GM21528 (cell line): ENCODE results near the gene ECSIT.
"Not testable (repeated sequence)": the region's sequence is repeated elsewhere in the genome, so short reads cannot be mapped to it uniquely, and the experiment has no call there.

Experiments
- ATAC-seq: cut with Tn5 transposase; IDR thresholded peaks from one replicate; pipeline ENCODE4 v1.9.1; 2021; ENCODE audit warnings: mild to moderate bottlenecking, moderate library complexity; ENCODE audit not compliant: unreplicated experiment, low FRiP score

ECSIT gene, protein sequence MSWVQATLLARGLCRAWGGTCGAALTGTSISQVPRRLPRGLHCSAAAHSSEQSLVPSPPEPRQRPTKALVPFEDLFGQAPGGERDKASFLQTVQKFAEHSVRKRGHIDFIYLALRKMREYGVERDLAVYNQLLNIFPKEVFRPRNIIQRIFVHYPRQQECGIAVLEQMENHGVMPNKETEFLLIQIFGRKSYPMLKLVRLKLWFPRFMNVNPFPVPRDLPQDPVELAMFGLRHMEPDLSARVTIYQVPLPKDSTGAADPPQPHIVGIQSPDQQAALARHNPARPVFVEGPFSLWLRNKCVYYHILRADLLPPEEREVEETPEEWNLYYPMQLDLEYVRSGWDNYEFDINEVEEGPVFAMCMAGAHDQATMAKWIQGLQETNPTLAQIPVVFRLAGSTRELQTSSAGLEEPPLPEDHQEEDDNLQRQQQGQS

DNA sequence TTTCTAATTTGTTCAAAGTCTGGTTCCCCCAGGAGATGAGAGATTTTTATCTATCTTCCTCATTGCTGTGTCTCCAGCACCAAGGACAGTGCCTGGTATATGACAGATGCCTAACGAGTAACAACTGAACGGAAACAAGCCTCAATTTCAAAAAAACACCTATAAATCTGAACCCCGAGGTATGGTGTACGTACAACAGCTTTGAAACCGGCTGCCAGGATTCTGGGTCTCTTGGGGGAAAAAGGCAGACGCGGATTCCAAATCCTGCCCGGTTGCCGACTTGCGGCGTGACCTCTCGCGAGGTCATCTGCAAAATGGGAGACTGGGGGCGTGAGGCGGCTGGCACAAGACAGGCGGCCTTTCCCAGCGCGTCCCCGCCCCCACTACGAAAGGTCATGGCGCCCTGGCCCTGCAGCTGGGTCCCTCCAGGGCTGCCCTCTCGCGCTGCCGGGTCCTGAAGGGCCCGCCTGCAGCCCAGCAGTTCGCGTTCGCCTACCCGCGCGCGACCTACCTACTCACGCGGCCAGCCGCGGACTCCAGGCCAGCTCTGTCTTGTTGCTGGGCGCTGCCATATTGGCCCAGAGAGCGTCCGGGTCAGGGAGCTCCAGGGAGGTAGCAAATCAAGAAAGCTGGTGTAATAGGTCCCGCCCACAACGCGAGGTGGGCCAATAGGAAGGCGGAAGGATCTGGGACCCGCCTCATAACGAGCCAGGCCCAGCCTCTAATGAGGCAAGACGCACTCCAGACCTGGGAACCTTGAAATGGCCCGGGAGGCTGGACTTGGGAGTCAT, at the start of gene ECSIT:
TSS of gene ECSIT (minus strand) at position 584 of the 791 bp plus-strand sequence. CDS start 9,964 bp downstream, outside the sequence.
- ATAC-seq: peak; percentile 92

GRCh38 chr19:11577451-11578257, 48.7 kb upstream of the ECSIT start, which contains the start of gene ACP5:
ACP5 (minus strand) TSS chr19:11577645; CDS start chr19:11577317, 328 bp downstream.
- no peak for ATAC-seq

GRCh38 chr19:11576227-11576626, 47.3 kb upstream of the ECSIT start:
- no peak for ATAC-seq

DNA sequence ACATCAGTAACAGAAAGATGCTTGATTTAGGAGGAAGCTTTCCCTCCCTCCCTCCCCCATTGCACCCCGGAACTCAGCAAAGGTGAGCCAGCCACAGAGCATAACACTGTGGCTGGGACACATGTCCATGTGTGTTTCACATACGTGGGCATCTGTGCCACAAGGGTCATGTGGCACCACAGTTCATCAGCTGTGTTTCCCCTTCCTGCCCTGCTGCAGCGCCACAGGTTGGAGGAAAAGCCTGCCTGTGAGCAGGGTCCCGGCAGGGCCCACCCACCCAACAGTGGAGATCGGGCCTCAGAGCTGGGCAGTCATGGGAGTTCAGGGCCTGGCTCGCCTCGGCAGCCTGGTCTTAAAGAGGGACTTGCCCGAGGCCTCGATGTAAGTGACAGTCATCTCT, 45.8 kb upstream of the ECSIT start:
- ATAC-seq: no peak

DNA sequence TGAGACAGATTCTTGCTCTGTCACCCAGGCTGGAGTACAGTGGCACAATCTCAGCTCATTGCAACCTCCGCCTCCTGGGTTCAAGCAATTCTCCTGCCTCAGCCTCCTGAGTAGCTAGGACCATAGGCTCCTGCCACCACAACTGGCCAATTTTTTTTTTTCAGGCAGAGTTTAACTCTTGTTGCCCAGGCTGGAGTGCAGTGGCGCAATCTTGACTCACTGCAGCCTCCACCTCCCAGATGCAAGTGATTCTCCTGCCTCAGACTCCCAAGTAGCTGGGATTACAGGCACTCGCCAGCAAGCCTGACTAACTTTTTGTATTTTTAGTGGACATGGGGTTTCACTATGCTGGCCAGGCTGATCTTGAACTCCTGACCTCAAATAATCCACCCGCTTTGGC, 44.8 kb upstream of the ECSIT start:
- ATAC-seq: not testable (repeated sequence)

GRCh38 chr19:11573354-11573753, 44.4 kb upstream of the ECSIT start:
- ATAC-seq: not testable (repeated sequence)

DNA sequence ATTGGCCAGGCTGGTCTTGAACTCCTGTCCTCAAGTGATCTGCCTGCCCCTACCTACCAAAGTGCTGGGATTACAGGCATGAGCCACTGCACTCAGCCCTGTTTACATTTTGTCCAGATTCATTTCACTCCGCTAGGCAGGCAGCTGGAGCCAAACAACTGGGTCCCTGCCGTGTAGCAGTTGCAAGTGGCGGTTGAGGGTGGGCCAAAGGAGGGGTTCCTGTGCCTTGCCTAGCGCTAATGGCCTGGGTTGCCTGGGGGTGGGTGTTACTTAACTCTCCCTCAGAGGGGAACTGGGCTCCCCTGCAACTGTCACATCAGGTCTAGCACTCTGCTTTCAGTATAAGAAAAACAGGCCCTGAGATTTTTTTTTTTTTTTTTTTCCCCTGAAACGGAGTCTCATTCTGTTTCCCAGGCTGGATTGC, 41.1 kb upstream of the ECSIT start:
- ATAC-seq: no peak

DNA sequence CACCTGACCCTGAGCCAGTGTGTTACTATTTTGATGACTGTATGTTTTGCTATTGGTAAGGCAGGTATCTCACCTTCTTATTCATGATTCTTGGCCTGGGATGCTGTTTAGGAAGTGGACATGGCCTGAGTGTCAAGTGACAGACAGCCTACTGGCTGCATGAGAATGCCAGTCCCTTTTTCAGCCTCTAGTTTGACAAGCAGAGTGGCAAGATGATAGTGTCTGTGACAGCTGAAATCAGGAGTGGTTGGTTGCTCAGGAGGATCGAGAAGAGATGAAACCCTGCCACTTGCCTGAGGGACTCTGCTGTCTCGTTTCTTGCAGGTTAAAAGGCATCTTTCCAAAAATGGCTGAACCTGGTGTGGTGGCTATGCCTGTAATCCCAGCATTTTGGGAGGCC, 37.2 kb upstream of the ECSIT start:
- ATAC-seq: no peak

GRCh38 chr19:11565649-11565980, 36.7 kb upstream of the ECSIT start:
- ATAC-seq: not testable (repeated sequence)

GRCh38 chr19:11564082-11564807, 35.3 kb upstream of the ECSIT start:
- ATAC-seq: not testable (repeated sequence)

DNA sequence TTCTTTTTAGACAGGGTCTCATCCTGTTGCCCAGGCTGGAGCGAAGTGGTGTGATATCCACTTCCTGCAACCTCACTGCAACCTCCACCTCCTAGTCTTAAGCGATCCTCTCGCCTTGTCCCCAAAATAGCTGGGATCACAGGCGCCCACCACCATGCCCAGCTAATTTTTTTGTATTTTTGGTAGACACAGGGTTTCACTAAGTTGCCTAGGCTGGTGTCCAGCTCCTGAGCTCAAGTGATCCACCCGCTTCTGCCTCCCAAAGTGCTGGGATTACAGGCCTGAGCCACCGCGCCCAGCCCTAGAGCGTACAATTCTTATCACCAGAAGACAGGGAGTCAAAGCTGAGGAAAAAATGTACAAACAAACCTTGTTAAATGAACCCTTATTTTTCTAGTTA, 34.6 kb upstream of the ECSIT start:
- ATAC-seq: no peak

- no peak for ATAC-seq
Measured at GRCh38 chr19:11560404-11561051, 31.6 kb upstream of the ECSIT start.

GRCh38 chr19:11558881-11559828, 30.2 kb upstream of the ECSIT start, which contains the start of gene ELOF1:
ELOF1 (minus strand) TSS chr19:11559230; CDS start chr19:11554347, 4,883 bp downstream.
- peak; percentile 71 for ATAC-seq

GRCh38 chr19:11556634-11557420, 27.9 kb upstream of the ECSIT start:
- ATAC-seq: no peak

GRCh38 chr19:11555246-11555645, 26.3 kb upstream of the ECSIT start:
- no peak for ATAC-seq

DNA sequence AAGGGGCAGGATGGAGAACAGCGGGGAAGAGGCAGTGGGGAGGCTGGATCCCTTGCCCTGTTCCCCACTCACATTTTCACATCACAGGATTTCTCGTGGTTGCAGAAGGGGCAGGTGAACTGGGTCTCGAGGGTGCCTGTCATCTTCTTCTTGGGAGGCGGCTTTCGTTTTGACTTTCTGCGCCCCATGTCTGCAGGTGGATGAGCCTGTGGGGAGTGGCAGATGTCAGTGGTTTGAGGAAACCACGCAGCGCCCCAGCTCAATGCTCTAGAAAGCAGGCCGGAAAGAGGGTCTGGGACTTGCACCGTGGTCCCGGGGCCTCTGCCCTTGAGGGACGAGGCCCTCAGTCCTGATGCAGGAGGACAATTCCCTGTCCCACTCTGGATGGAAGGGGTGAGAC, 25.2 kb upstream of the ECSIT start:
- no peak for ATAC-seq

DNA sequence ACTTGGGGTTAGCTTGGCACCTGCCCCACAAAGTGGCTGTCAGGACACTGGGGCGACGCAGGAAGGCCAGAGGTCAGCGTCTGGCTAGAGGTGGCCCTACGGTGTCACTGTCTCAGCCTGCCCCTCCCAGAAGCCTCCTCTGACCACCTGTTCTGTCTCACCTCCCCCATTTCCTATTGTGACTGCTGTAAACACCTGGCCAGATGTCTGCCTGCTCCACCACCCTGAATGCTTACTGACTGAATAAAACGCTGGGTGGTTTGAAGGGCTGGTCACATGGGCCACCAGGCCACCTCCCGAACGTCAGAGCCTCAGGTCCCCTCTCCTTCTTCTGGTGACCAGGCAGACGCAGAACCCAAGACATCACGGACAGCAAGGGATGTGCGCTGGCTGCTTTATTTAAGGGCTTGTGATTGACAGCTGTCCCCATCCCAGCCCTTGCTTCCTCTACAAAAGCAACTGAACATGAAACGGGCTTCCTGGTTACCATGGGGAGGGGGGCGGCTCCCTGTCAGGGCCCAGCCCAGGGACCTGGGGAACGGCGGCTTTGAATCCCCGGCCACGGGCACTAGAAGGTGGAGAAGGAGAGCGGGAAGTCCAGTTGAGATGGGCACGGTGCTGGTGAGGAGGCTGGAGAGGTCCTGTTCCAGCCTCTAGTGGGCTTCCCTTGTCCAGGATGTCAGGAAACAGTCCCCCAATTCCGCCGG, 23.9 kb upstream of the ECSIT start:
- ATAC-seq: no peak
